ENCODE results near the gene NR4A3. TPM values are rescaled to one million over a fixed set of nuclear protein-coding genes. Genes with fewer than 3 reads are reported as not detected.

NR4A3 gene
- total and polyA plus RNA-seq, 2 of the 13 experiments (the other 11 are each of a cell fraction or from before 2014, with no cell fraction given): 0.02 to 0.09 TPM

GRCh38 chr9:99819123-99819855, 2.4 kb upstream of the NR4A3 start (continued):
- no peak for TF ChIP-seq ZNF264 (CRISPR knock-in tag; IDR thresholded peaks at IDR 0.05)
- no peak; the same call in 1 of the 2 replicates for TF ChIP-seq ZBTB39 (CRISPR knock-in tag; IDR thresholded peaks at IDR 0.05)
- TF ChIP-seq ZNF850 (CRISPR knock-in tag; conservative IDR thresholded peaks at IDR 0.05): no peak
- TF ChIP-seq EP300 (IDR thresholded peaks at IDR 0.05; ENCODE audit: low read depth in 2 of 2, low read length in 2 of 2): no peak
- TF ChIP-seq EP300 (CRISPR knock-in tag; IDR thresholded peaks at IDR 0.05; ENCODE audit: borderline replicate concordance): no peak
- no peak for TF ChIP-seq ZNF432 (CRISPR knock-in tag; IDR thresholded peaks at IDR 0.05; ENCODE audit: borderline replicate concordance)
- TF ChIP-seq ZNF282 (IDR thresholded peaks at IDR 0.05; ENCODE audit: partially characterized antibody): no peak
- TF ChIP-seq ZEB1 (IDR thresholded peaks at IDR 0.05; ENCODE audit: insufficient replicate concordance, low read depth): no peak
- no peak for TF ChIP-seq ZNF589 (CRISPR knock-in tag; conservative IDR thresholded peaks at IDR 0.05)
- no peak for TF ChIP-seq FLYWCH1 (CRISPR knock-in tag; IDR thresholded peaks at IDR 0.05)
- TF ChIP-seq ZNF30 (CRISPR knock-in tag; IDR thresholded peaks at IDR 0.05): 0 out of 2 replicates have a peak, but pooled peaks have one; percentile 54

Measured in HepG2 (cell line).